ENCODE measurements around the gene DIPK1B. TPM values are rescaled to one million over a fixed set of nuclear protein-coding genes. Genes with fewer than 3 reads are reported as not detected.

Gene DIPK1B
- total RNA-seq, 1 experiment from 2014 or later, result not detected

- DNase-seq (ENCODE audit: unreplicated experiment), result no peak
- ChIA-PET CTCF (interaction anchor here (0.6 kb wide), 2 partner anchors 55 to 280 kb away, joined by 3 read pairs; no protein-coding TSS in a partner anchor), POLR2A (interaction anchor here (0.7 to 0.8 kb wide), 3 partner anchors 13 to 43 kb away, joined by 3 read pairs; no protein-coding TSS in a partner anchor)
- intact Hi-C loops (cut with micrococcal nuclease), result no loop called here
- Mint-ChIP-seq H3K4me3 (ENCODE audit: unreplicated experiment) (no peak overlapping the region), H3K27ac (ENCODE audit: low read depth, unreplicated experiment) (no peak overlapping the region), H3K9me3 (ENCODE audit: unreplicated experiment) (no peaks in the 10 kb centered on the region), H3K36me3 (ENCODE audit: insufficient read depth, unreplicated experiment) (peaks cover 5% of the 10 kb centered on the region), H3K27me3 (ENCODE audit: insufficient read depth, unreplicated experiment) (peaks cover under 1% of the 10 kb centered on the region), H3K4me1 (ENCODE audit: insufficient read depth, unreplicated experiment) (no peaks in the 10 kb centered on the region)
- no peak for TF ChIP-seq CTCF (IDR thresholded peaks at IDR 0.05; ENCODE audit: unreplicated experiment)
- no TSS peak for BruUV-seq (replicated peaks)
Observed at GRCh38 chr9:136732444-136733178, 20.2 kb downstream of the DIPK1B start.

- intact Hi-C loops (cut with micrococcal nuclease), result no loop called here
- no peak for DNase-seq (ENCODE audit: unreplicated experiment)
- Mint-ChIP-seq H3K27me3 (ENCODE audit: insufficient read depth, unreplicated experiment) (peaks cover 10% of the 10 kb centered on the region), H3K9me3 (ENCODE audit: unreplicated experiment) (no peaks in the 10 kb centered on the region), H3K4me3 (ENCODE audit: unreplicated experiment) (no peak overlapping the region), H3K27ac (ENCODE audit: low read depth, unreplicated experiment) (no peak overlapping the region), H3K4me1 (ENCODE audit: insufficient read depth, unreplicated experiment) (no peaks in the 10 kb centered on the region), H3K36me3 (ENCODE audit: insufficient read depth, unreplicated experiment) (no peaks in the 10 kb centered on the region)
- no peak for TF ChIP-seq CTCF (IDR thresholded peaks at IDR 0.05; ENCODE audit: unreplicated experiment)
- ChIA-PET POLR2A (interaction anchor here (0.6 to 0.8 kb wide), 3 partner anchors 12 to 115 kb away, joined by 3 read pairs; no protein-coding TSS in a partner anchor), CTCF (interaction anchor here (0.6 kb wide), 1 partner anchor 16 kb away, joined by 4 read pairs; no protein-coding TSS in a partner anchor)
- BruUV-seq (replicated peaks), result no TSS peak
Observed at GRCh38 chr9:136733611-136734010, 21.2 kb downstream of the DIPK1B start.

GRCh38 chr9:136734837-136735496 is 22.6 kb downstream of the DIPK1B start:
- Mint-ChIP-seq H3K36me3 (ENCODE audit: insufficient read depth, unreplicated experiment) (no peaks in the 10 kb centered on the region), H3K9me3 (ENCODE audit: unreplicated experiment) (no peaks in the 10 kb centered on the region), H3K27me3 (ENCODE audit: insufficient read depth, unreplicated experiment) (peaks cover 23% of the 10 kb centered on the region), H3K4me1 (ENCODE audit: insufficient read depth, unreplicated experiment) (no peaks in the 10 kb centered on the region), H3K27ac (ENCODE audit: low read depth, unreplicated experiment) (no peak overlapping the region), H3K4me3 (ENCODE audit: unreplicated experiment) (no peak overlapping the region)
- intact Hi-C loops (cut with micrococcal nuclease), result no loop called here
- ChIA-PET CTCF (interaction anchor here (0.6 to 0.8 kb wide), 2 partner anchors 25 to 711 kb away, joined by 3 read pairs; no protein-coding TSS in a partner anchor), POLR2A (no interaction called here)
- DNase-seq (ENCODE audit: unreplicated experiment), result no peak
- no TSS peak for BruUV-seq (replicated peaks)
- TF ChIP-seq CTCF (IDR thresholded peaks at IDR 0.05; ENCODE audit: unreplicated experiment), result no peak

- Mint-ChIP-seq H3K27ac (ENCODE audit: low read depth, unreplicated experiment) (no peak overlapping the region), H3K4me1 (ENCODE audit: insufficient read depth, unreplicated experiment) (no peaks in the 10 kb centered on the region), H3K9me3 (ENCODE audit: unreplicated experiment) (no peaks in the 10 kb centered on the region), H3K36me3 (ENCODE audit: insufficient read depth, unreplicated experiment) (no peaks in the 10 kb centered on the region), H3K27me3 (ENCODE audit: insufficient read depth, unreplicated experiment) (peaks cover 23% of the 10 kb centered on the region), H3K4me3 (ENCODE audit: unreplicated experiment) (no peak overlapping the region)
- DNase-seq (ENCODE audit: unreplicated experiment), result no peak
- POLR2A ChIA-PET, result interaction anchor here (0.7 kb wide), 1 partner anchor 242 kb away, joined by 3 read pairs; no protein-coding TSS in a partner anchor
- TF ChIP-seq CTCF (IDR thresholded peaks at IDR 0.05; ENCODE audit: unreplicated experiment), result no peak
- intact Hi-C loops (cut with micrococcal nuclease), result no loop called here
- no TSS peak for BruUV-seq (replicated peaks)
- CTCF ChIA-PET, result interaction anchor here (0.6 to 0.7 kb wide), 2 partner anchors 57 to 710 kb away, joined by 3 read pairs; no protein-coding TSS in a partner anchor
Observed at GRCh38 chr9:136735812-136736480, 23.6 kb downstream of the DIPK1B start.

Measured in MCF 10A (cell line).